ENCODE results near the gene ALOX5.

The ALOX5 gene

GRCh38 chr10:45461034-45461433, 87.0 kb downstream of the ALOX5 start:
- TF ChIP-seq CTCF (IDR thresholded peaks at IDR 0.05; ENCODE audit: borderline replicate concordance, control extremely low read depth, extremely low read depth, insufficient read depth, missing control alignments) = no peak
- DNase-seq (ENCODE audit: low spot score) = peak; percentile 86
- in situ Hi-C loops (cut with MboI; ENCODE audit: low sequenced_read_pairs, unreplicated experiment) = loop anchor here (10.0 kb wide), 2 partner anchors 206 to 214 kb away; partner anchors contain the start of gene ZFAND4

DNA sequence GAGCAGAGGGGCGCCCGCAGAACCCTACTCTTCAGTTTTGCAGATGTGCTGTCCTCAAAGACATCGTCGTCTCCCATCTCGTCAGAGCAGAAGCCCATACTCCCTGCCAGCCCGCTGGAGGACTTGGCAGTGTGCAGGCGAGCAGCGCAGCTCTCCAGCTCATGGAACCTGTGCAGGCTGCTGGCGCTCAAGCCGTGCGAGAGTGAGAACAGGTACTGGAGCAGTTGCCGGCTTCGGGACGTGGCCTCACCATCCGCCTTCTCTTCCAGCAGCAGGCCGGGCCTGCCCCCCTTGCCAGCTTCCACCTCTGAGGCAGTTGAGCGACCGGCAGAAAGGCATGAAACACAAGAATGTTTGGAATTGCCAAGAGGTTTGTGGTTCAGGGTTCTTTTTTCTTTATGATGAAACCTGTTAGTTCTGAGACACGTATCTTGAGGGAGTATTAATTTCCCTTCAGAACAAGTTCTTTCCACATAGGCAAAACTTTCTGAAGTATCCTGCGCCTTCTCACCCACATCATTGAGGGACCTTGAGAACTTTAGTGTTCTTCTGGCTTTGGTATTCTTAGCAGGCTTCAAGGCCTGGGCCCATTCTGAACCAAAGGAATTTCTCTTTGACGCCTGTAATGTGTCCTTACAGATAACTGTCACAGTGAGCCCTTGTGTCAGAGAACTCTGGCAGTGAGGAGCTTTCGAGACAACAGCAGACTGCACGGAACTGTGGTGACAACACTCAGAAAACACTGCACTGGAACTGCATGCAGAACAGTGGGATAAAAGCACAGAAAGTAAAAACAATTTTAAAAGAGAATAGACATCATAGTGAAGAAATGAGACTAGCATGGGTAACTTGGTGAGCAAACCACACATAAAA, 89.5 kb downstream of the ALOX5 start:
- no peak for DNase-seq (ENCODE audit: low spot score)
- no peak for TF ChIP-seq CTCF (IDR thresholded peaks at IDR 0.05; ENCODE audit: borderline replicate concordance, control extremely low read depth, extremely low read depth, insufficient read depth, missing control alignments)
- in situ Hi-C loops (cut with MboI; ENCODE audit: low sequenced_read_pairs, unreplicated experiment) = loop anchor here (10.0 kb wide), 2 partner anchors 209 to 211 kb away; partner anchors contain the start of gene ZFAND4

DNA sequence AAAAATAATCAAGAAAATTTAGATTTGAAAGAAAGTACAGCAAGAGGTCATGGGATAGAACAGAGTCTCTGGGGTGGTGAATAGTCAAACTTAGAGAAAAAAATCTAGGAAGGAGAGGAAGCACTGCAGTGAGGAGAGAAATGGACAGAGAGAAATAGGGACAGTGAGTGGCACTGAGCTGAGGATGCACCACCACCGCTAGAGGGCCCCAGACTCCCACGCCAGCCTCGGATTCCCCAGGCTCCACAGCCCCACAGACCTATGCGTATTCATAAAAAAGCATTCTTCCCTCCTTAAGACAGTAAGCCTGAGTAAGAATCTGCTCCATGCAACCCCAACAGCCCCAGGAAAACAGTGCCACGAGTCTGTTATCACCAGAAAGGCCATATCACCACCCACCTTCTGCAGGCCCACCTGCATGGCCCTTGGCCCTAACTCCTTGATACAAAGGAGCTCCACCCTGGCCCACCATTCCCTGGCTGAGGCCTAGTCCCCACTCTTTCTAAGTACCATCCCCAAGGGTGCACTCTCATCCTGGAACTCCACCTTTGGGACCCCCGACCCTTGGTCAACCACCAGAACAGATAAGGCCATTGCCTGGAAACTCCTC, 91.0 kb downstream of the ALOX5 start:
- DNase-seq (ENCODE audit: low spot score) = peak; percentile 82
- in situ Hi-C loops (cut with MboI; ENCODE audit: low sequenced_read_pairs, unreplicated experiment) = loop anchor here (10.0 kb wide), 2 partner anchors 210 kb away; partner anchors contain the start of gene ZFAND4
- peak; percentile 87 for TF ChIP-seq CTCF (IDR thresholded peaks at IDR 0.05; ENCODE audit: borderline replicate concordance, control extremely low read depth, extremely low read depth, insufficient read depth, missing control alignments)

GRCh38 chr10:45466784-45467183, 92.8 kb downstream of the ALOX5 start:
- no peak for TF ChIP-seq CTCF (IDR thresholded peaks at IDR 0.05; ENCODE audit: borderline replicate concordance, control extremely low read depth, extremely low read depth, insufficient read depth, missing control alignments)
- in situ Hi-C loops (cut with MboI; ENCODE audit: low sequenced_read_pairs, unreplicated experiment) = loop anchor here (10.0 kb wide), 2 partner anchors 208 to 212 kb away; partner anchors contain the start of gene ZFAND4
- no peak for DNase-seq (ENCODE audit: low spot score)

DNA sequence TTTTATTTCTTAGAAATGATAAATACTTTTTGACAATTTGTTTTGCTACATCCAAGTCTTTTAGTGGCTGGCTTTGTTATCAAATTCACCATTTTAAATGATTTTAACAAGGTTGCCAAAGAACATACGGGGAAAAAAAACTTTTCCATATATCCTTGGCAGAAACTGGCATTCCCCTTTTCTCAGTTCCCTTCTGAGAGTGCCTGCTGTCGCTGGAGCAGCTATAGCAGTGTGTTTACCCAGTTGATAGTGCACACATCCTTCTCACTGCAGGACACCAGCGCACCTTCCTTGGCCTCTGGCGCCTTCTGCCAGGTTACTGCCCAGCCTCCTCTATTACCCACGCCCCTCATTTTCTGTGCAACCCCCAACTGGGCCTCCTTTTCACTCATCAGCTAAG, 94.1 kb downstream of the ALOX5 start:
- in situ Hi-C loops (cut with MboI; ENCODE audit: low sequenced_read_pairs, unreplicated experiment) = loop anchor here (10.0 kb wide), 2 partner anchors 207 to 213 kb away; partner anchors contain the start of gene ZFAND4
- no peak for DNase-seq (ENCODE audit: low spot score)
- TF ChIP-seq CTCF (IDR thresholded peaks at IDR 0.05; ENCODE audit: borderline replicate concordance, control extremely low read depth, extremely low read depth, insufficient read depth, missing control alignments) = no peak

- peak; percentile 57 for DNase-seq (ENCODE audit: low spot score)
- in situ Hi-C loops (cut with MboI; ENCODE audit: low sequenced_read_pairs, unreplicated experiment) = no loop called here
- no peak for TF ChIP-seq CTCF (IDR thresholded peaks at IDR 0.05; ENCODE audit: borderline replicate concordance, control extremely low read depth, extremely low read depth, insufficient read depth, missing control alignments)
Observed at GRCh38 chr10:45470098-45471012, 96.3 kb downstream of the ALOX5 start.

Measured in GM13976 (cell line).